Stimulated activated naive B cell treated with anti-CD40 and anti-IgM and Interleukin-4, amounts not matched to agents 10 μg/mL and 1 μg/mL and 100 μg/mL, for 72 hours (primary cell): ENCODE data around the gene LRRC45.
"Not testable (repeated sequence)": the region's sequence is repeated elsewhere in the genome, so short reads cannot be mapped to it uniquely, and the experiment has no call there.

Source experiments
- ATAC-seq, 2 donors: fragments of 150-1000 bp; cut with Tn5 transposase; replicated peaks; 2 replicates each; pipeline ENCODE4 v1.10.0; 2021; ENCODE audit warnings: moderate library complexity in 1 of 2
- DNase-seq: peaks from one replicate; pipeline ENCODE4 v3.0.0; 2021
- H3K27ac Mint-ChIP-seq: one replicate; pipeline ENCODE4 v1.8.0; 2022; ENCODE audit warnings: mild to moderate bottlenecking, mixed read lengths
- H3K27me3 Mint-ChIP-seq, 2 donors: one replicate each; pipeline ENCODE4 v1.8.0; 2022; ENCODE audit warnings: mixed read lengths in 2 of 2
- H3K36me3 Mint-ChIP-seq, 2 donors: one replicate each; pipeline ENCODE4 v1.8.0; 2022; ENCODE audit warnings: mixed read lengths in 2 of 2, mild to moderate bottlenecking in 1 of 2
- H3K4me1 Mint-ChIP-seq, 2 donors: one replicate each; pipeline ENCODE4 v1.8.0; 2022; ENCODE audit warnings: mixed read lengths in 2 of 2, mild to moderate bottlenecking in 1 of 2
- H3K4me3 Mint-ChIP-seq, 2 donors: one replicate each; pipeline ENCODE4 v1.8.0; 2022; ENCODE audit warnings: mild to moderate bottlenecking in 2 of 2, mixed read lengths in 2 of 2, moderate library complexity in 1 of 2
- H3K9me3 Mint-ChIP-seq, 2 donors: one replicate each; pipeline ENCODE4 v1.8.0; 2022; ENCODE audit warnings: mixed read lengths in 2 of 2, mild to moderate bottlenecking in 1 of 2

LRRC45 gene

DNA sequence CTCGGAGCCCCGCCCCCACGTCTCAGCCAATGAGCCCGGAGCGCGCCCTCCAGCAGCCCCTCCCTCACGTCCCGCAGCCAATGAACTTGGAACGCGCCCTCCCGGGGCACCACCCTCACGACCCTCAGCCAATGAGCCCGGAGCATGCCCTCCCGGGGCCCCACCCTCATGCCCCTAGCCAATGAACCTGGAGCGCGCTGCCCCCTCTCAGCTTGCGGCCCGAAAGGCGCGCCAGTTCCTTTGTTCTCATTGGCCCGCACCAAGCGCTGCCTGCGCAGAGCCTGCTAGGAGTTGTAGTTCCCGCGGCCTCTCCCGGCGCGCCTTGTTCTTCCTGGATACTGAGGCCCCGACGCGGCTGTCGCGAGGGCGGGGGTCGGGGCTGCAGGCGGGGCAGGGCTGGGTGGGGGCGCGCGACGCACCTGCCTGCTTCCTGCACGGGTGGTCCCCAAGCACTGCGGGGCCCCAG lies at the start of gene LRRC45:
Gene LRRC45 (plus strand): TSS at position 325 of the 466 bp plus-strand sequence. CDS start 339 bp downstream, outside the sequence.
- DNase-seq (peak; percentile 100), ATAC-seq (peak; percentile 93 to 95)
- Mint-ChIP-seq H3K9me3 (no peaks in the 10 kb centered on the region), H3K27me3 (peaks cover 0 to 11% of the 10 kb centered on the region in 2 donors), H3K27ac (peak within 1 kb of the TSS; percentile 76), H3K36me3 (peaks cover 15 to 22% of the 10 kb centered on the region in 2 donors), H3K4me1 (peaks cover 23 to 33% of the 10 kb centered on the region in 2 donors), H3K4me3 (peak within 1 kb of the TSS; percentile 88 to 91)

DNA sequence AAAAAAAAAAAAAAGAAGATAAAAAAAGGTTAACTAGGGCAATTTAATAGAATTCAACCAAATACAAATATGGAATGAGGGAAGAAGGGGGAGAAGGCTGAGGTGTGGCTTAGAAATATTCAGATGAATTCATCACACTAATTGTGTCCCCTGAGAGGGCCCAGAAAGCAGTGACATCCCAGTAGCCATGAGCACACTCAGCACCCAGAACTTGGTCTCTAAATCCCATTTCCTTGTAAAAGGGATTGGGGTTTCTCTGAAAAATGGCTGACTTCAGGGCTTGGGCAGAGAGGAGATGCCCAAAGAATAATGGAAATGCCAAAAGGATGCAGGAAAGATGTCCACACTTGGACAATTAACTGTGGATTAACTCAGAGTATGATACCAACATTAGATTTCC lies 49.7 kb upstream of the LRRC45 start:
- H3K27me3 Mint-ChIP-seq = peaks cover 0 to 4% of the 10 kb centered on the region in 2 donors
- ATAC-seq = no peak
- DNase-seq = no peak
- H3K27ac Mint-ChIP-seq = no peak overlapping the region
- no peaks in the 10 kb centered on the region for H3K36me3 Mint-ChIP-seq
- H3K4me1 Mint-ChIP-seq = peaks cover 10 to 18% of the 10 kb centered on the region in 2 donors
- H3K9me3 Mint-ChIP-seq = no peaks in the 10 kb centered on the region
- H3K4me3 Mint-ChIP-seq = no peak overlapping the region

DNA sequence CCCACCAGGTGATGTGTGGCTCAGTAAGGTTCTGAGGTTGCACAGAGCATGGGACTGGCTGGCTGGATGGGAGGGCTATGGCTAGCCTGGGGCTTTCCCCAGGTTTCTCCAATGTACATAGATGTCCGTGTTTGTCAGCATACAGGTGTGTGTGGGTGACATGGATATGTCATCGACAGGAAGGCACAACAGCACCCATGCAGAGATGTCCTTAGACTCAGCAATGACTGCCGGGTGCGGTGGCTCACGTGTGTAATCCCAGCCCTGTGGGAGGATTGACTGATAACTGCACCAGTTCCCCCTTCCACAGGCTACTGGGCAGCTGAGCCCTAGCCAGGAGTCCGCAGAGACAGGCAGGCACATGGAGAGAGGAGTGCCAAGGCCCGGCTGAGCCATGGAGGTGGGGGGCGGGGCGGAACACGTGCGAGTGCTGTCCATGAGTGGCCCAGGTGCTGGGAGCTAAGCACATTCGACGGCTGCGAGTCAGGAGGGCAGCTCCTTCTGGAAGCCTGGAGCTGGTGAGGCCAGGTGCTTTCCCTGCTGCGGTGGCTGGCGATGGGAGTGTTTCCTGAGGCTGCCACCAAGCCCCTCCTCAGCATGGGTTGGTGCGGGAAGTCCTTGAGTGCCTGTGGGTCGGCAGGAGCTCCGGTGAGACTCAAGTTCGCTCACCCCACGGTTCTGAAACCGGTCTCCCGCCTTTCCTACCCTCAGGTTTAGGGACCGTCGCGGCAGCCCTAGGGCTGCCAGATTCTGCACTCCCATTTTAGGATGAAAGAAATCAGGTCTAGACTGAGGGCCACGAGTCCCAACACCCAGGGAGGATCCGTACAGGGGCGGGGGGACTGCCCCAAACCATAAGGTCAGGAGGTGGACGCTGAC lies 46.5 kb upstream of the LRRC45 start:
- peaks cover 9 to 14% of the 10 kb centered on the region in 2 donors for H3K36me3 Mint-ChIP-seq
- H3K4me1 Mint-ChIP-seq = peaks cover 26 to 44% of the 10 kb centered on the region in 2 donors
- peaks cover 0 to 4% of the 10 kb centered on the region in 2 donors for H3K27me3 Mint-ChIP-seq

DNA sequence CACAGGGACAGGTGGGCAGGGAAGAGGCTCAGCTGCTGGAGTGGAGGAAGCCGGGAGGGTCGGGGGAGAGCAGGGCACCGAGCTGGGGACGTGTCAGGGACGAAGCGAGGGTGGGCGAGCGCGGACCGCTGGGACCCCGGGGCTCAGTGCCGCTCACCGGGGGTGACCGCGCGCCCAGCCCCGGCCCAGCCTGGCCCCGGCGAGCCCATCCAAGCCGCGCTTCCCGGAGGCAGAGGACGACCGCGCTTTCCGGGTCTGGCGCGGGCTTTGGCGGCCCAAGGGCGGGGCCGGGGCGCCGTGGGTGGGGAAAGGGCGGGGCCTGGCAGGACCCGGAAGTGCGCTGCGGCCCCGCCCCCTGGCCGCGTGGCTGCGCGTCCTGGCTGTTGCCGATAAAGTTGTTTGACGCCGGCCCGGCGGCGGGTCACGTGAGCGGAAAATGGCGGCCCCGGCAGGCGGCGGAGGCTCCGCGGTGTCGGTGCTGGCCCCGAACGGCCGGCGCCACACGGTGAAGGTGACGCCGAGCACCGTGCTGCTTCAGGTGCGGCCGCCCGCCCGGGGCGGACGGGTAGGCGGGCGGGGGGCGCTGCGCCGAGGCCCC lies 45.8 kb upstream of the LRRC45 start, which contains the start of gene ASPSCR1:
Gene ASPSCR1 (plus strand): TSS at position 419 of the 598 bp plus-strand sequence. CDS start 18 bp downstream, at position 437.
- peak within 1 kb of the TSS; percentile 99 to 100 for H3K4me3 Mint-ChIP-seq
- ATAC-seq (peak; percentile 87 to 95), DNase-seq (peak; percentile 86)
- peak within 1 kb of the TSS; percentile 99 for H3K27ac Mint-ChIP-seq
- H3K4me1 Mint-ChIP-seq = peaks cover 28 to 44% of the 10 kb centered on the region in 2 donors
- no peaks in the 10 kb centered on the region for H3K9me3 Mint-ChIP-seq
- peaks cover 10 to 15% of the 10 kb centered on the region in 2 donors for H3K36me3 Mint-ChIP-seq
- H3K27me3 Mint-ChIP-seq = peaks cover 0 to 4% of the 10 kb centered on the region in 2 donors

More for the DNA sequence above, 46.5 kb upstream of the LRRC45 start:
- Mint-ChIP-seq H3K27ac (peak overlapping the region; percentile 99), H3K4me3 (peak overlapping the region; percentile 99 to 100), H3K9me3 (no peaks in the 10 kb centered on the region)
- ATAC-seq (peak; percentile 20 to 34), DNase-seq (no peak)

DNA sequence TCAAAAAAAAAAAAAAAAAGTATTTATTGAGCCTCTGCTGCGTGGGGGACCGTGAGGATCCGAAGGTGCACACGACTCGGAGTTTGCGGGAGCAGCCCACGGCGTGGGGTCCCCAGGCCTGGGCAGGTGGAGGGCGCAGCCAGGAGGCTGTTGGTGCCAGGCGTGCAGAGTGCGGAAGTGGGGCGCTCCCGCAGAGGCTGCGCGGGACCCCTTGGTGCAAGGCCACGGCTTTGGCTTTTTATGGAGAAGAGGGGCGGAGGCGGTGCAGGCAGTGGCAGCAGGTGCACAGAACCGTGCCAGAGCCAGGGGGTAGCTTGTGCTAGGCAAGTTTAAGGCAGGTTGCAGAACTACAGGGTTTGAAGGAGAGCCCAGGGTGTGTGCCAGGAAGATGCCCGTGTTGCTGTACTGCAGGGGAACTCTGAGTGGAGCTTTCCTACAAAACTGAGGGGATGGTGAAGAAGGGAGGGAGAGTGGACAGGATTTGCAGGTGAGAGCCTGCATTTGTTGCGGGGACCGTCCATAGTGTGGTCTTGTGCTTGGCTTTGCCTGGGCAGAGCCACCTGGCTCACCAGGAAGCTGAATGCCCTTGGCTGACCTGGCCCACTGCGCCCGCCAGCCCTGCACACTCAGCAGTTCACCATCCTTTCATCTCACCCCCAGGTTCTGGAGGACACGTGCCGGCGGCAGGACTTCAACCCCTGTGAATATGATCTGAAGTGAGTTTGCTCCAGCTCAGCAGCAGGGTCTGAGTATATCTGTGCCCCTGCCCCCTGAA lies 44.4 kb upstream of the LRRC45 start:
- DNase-seq = no peak
- H3K27me3 Mint-ChIP-seq = peaks cover 0 to 4% of the 10 kb centered on the region in 2 donors
- H3K4me3 Mint-ChIP-seq = peak overlapping the region; percentile 78 to 99
- peaks cover 36 to 53% of the 10 kb centered on the region in 2 donors for H3K4me1 Mint-ChIP-seq
- peak overlapping the region; percentile 57 for H3K27ac Mint-ChIP-seq
- H3K36me3 Mint-ChIP-seq = peaks cover 16 to 27% of the 10 kb centered on the region in 2 donors
- ATAC-seq = no peak
- H3K9me3 Mint-ChIP-seq = no peaks in the 10 kb centered on the region

DNA sequence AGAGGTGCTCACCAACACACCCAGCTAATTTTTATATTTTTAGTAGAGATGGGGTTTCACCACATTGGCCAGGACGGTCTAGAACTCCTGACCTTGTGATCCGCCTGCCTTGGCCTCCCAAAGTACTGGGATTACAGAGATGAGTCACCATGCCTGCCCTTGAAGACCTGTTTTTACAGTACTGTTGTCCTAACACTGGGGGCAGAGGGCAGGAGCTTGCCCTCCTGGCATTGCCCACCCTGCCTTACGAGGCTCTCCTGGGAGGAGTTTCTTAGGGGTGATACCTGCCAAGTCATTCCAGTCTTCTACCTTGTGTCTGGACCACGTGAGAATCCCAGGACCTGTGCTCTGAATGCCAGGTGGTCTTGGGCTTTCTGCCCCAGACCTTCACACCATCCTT lies 43.0 kb upstream of the LRRC45 start:
- H3K4me3 Mint-ChIP-seq = no peak overlapping the region
- H3K27me3 Mint-ChIP-seq = no peaks in the 10 kb centered on the region
- peaks cover 21 to 31% of the 10 kb centered on the region in 2 donors for H3K36me3 Mint-ChIP-seq
- ATAC-seq (no peak), DNase-seq (no peak)
- H3K4me1 Mint-ChIP-seq = peaks cover 39 to 53% of the 10 kb centered on the region in 2 donors
- no peak overlapping the region for H3K27ac Mint-ChIP-seq
- H3K9me3 Mint-ChIP-seq = no peaks in the 10 kb centered on the region

DNA sequence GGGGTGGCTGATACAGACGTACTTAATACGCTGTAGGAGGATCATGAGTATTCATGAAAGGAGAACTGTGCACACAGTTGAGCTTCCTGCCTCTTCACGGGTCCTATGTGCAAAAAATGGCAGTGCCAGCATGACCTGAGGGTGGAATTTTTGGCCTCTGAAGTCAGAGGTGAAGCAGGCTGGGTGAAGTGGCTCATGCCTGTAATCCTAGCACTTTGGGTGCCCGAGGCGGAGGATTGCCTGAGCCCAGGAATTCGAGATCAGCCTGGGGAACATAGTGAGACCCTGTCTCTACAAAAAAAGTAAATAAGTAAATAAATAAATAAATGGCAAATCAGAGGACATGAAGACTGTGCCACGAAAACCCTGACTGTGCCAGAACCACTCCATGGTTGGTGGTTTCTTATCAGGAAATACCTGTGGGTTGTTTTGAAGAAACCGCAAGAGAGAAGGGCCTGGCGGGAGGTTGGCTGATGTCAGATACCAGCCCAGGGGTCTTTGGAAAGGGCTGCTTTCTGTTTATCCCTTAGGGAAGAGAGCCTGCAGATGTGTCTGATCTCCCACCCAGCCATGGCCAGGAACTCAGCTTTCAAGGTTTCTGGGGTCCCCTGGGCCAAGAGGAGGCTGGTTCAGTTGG lies 42.3 kb upstream of the LRRC45 start:
- Mint-ChIP-seq H3K27ac (no peak overlapping the region), H3K36me3 (peaks cover 27 to 38% of the 10 kb centered on the region in 2 donors), H3K27me3 (no peaks in the 10 kb centered on the region), H3K4me3 (no peak overlapping the region), H3K9me3 (no peaks in the 10 kb centered on the region), H3K4me1 (peaks cover 40 to 53% of the 10 kb centered on the region in 2 donors)
- ATAC-seq (no peak), DNase-seq (no peak)

DNA sequence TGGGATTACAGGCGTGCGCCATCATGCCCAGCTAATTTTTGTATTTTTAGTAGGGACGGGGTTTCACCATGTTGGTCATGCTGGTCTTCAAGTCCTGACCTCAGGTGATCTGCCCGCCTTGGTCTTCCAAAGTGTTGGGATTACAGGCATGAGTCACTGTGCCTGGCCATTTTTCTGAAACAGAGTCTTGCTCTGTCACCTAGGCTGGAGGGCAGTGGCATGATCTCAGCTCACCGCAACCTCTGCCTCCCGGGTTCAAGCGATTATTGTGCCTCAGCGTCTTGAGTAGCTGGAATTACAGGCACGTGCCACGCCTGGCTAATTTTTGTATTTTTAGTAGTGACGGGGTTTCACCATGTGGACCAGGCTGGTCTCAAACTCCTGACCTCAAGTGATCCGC lies 41.6 kb upstream of the LRRC45 start:
- H3K4me3 Mint-ChIP-seq, H3K27me3 Mint-ChIP-seq, DNase-seq, H3K9me3 Mint-ChIP-seq, ATAC-seq, H3K27ac Mint-ChIP-seq: not testable (repeated sequence)
- H3K4me1 Mint-ChIP-seq = peaks cover 36 to 47% of the 10 kb centered on the region in 2 donors
- H3K36me3 Mint-ChIP-seq = peaks cover 30 to 42% of the 10 kb centered on the region in 2 donors

DNA sequence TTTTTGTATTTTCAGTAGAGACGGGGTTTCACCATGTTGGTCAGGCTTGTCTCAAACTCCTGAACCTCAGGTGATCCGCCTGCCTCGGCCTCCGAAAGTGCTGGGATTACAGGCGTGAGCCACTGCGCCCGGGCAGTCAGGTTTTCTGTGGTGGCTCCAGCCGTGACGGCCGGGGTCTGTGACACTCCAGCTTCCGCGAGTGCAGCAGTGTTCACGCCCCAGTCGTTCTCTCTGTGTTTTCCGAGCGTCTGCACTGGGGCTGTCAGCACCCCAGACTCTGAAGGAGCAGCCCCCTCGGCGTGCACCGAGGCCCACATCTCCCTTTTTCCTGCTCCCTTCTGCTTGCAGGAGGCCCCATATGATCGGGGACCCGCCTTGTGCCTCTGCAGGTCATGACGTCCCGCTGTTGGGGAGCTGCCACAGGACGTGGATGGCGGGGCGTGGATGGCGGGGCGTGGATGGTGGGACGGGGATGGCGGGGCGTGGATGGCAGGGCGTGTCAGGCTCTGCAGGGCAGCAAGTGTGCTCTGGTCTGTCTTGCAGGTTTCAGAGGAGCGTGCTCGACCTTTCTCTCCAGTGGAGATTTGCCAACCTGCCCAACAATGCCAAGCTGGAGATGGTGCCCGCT lies 40.0 kb upstream of the LRRC45 start:
- H3K27me3 Mint-ChIP-seq = no peaks in the 10 kb centered on the region
- H3K4me1 Mint-ChIP-seq = peaks cover 38 to 39% of the 10 kb centered on the region in 2 donors
- H3K36me3 Mint-ChIP-seq = peaks cover 35 to 53% of the 10 kb centered on the region in 2 donors
- H3K27ac Mint-ChIP-seq = peak overlapping the region; percentile 14
- H3K4me3 Mint-ChIP-seq = no peak overlapping the region
- ATAC-seq (no peak), DNase-seq (no peak)
- no peaks in the 10 kb centered on the region for H3K9me3 Mint-ChIP-seq

DNA sequence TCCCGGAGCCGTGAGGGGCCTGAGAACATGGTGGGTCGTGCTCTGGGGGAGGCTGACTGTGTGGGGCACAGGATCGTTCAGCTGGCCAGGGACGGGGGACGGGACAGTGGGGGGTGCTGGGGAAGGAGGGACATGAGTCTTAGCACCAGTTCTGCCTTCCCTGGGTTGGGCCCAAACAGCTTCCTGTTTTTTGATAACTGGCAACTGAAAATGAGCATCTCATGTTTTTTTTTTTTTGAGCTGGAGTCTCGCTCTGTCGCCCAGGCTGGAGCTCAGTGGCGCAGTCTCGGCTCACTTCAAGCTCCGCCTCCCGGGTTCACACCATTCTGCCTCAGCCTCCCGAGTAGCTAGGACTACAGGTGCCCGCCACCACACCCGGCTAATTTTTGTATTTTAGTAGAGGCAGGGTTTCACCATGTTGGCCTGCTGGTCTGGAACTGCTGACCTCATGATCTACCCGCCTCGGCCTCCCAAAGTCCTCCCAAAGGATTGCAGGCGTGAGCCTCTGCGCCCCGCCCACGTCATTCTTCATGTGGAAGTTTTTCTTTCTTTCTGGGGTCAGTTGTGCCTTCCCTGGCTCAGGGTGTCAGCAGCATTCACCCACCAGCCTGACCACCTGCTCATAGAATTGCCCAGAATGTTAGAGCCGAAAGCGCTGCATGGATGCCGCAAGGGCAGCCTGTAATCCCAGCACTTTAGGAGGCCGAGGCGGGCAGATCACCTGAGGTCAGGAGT lies 39.3 kb upstream of the LRRC45 start:
- no peaks in the 10 kb centered on the region for H3K9me3 Mint-ChIP-seq
- DNase-seq = no peak
- H3K27ac Mint-ChIP-seq = no peak overlapping the region
- peaks cover 38 to 55% of the 10 kb centered on the region in 2 donors for H3K36me3 Mint-ChIP-seq
- no peak overlapping the region for H3K4me3 Mint-ChIP-seq
- ATAC-seq = peak; percentile 6 to 34
- peaks cover 32 to 33% of the 10 kb centered on the region in 2 donors for H3K4me1 Mint-ChIP-seq
- no peaks in the 10 kb centered on the region for H3K27me3 Mint-ChIP-seq

DNA sequence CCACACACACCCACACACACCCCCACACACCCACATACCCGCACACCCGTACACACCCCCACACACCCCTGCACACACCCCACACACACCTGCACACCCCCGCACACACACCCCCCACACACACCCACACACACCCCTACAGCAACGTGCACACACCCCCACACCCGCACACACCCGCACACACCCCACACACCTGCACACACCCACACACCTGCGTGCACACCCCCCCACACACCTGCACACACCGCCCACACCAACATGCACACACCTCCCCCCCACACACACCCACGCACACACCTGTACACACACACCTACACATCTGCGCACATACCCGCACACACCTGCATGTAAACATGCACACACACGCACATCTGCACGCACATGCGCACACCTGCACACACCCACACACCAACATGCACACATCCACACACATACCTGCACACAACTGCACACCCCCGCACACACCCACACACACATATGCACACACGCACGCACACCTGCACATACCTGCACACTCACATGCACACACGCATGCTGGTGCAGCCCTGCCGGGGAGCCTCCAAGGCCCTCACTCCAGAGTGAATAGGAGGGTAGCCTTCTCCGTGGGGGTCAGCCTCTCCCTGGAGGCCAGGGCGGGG lies 38.2 kb upstream of the LRRC45 start:
- H3K4me3 Mint-ChIP-seq = no peak overlapping the region
- H3K27ac Mint-ChIP-seq = no peak overlapping the region
- ATAC-seq (no peak), DNase-seq (no peak)
- H3K4me1 Mint-ChIP-seq = peaks cover 27 to 29% of the 10 kb centered on the region in 2 donors
- no peaks in the 10 kb centered on the region for H3K27me3 Mint-ChIP-seq
- H3K9me3 Mint-ChIP-seq = no peaks in the 10 kb centered on the region
- peaks cover 38 to 52% of the 10 kb centered on the region in 2 donors for H3K36me3 Mint-ChIP-seq

DNA sequence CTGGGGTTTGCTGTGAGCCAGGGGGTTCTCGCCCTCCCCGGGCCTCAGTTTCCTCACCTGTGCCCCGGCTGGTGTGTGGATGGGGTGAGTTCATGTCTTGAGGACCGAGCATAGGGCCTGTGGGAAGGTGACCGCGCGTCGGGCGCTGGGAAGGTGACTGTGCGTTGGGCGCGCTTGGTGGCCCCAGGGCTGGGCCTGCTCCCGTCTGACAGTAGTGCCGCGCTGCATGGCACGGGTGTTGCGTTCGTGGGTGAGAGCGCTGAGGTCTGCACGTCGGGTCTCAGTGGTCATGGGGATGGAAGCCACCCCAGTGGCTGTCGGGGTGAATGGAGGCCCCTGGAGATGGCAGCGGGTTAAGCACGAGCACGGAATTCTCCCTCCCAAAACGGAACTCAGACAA lies 36.5 kb upstream of the LRRC45 start:
- Mint-ChIP-seq H3K27me3 (no peaks in the 10 kb centered on the region), H3K9me3 (no peaks in the 10 kb centered on the region), H3K4me1 (peaks cover 21% of the 10 kb centered on the region in 2 donors), H3K4me3 (no peak overlapping the region), H3K27ac (peak overlapping the region; percentile 51), H3K36me3 (peaks cover 38 to 51% of the 10 kb centered on the region in 2 donors)
- DNase-seq (no peak), ATAC-seq (no peak)
